Karpas-422 (cell line): ENCODE results near the gene DEFB132. TPM values are rescaled to one million over a fixed set of nuclear protein-coding genes. Genes with fewer than 3 reads are reported as not detected.

Experiments used
- DNase-seq: peaks from one replicate; pipeline ENCODE4 v3.0.0-alpha.2; 2015
- H2AFZ ChIP-seq: fragments of 200-600 bp; sonication (generic); 2 replicates; pipeline ENCODE4 v1.6.1; 2014; ENCODE audit warnings: antibody characterized with exemption, low read length, mixed read lengths
- H3K27ac ChIP-seq: fragments of 200-600 bp; sonication (generic); 2 replicates; pipeline ENCODE4 v1.5.1; 2014; ENCODE audit warnings: mild to moderate bottlenecking, low read length, moderate library complexity
- H3K27me3 ChIP-seq: fragments of 200-600 bp; sonication (generic); 2 replicates; pipeline ENCODE4 v1.6.1; 2014; ENCODE audit warnings: low read length, mixed read lengths
- H3K36me3 ChIP-seq: fragments of 200-600 bp; sonication (generic); 2 replicates; pipeline ENCODE4 v1.6.1; 2014; ENCODE audit warnings: low read length, mixed read lengths; ENCODE audit not compliant: insufficient read depth
- H3K4me1 ChIP-seq: fragments of 200-600 bp; sonication (generic); 2 replicates; pipeline ENCODE4 v1.6.1; 2014; ENCODE audit warnings: mild to moderate bottlenecking, low read length, mixed read lengths
- H3K4me2 ChIP-seq: fragments of 200-600 bp; sonication (generic); 2 replicates; pipeline ENCODE4 v1.6.1; 2014; ENCODE audit warnings: low read length, low read depth, mild to moderate bottlenecking; ENCODE audit not compliant: poor library complexity, severe bottlenecking
- H3K4me3 ChIP-seq: fragments of 200-600 bp; sonication (generic); 2 replicates; pipeline ENCODE4 v1.5.1; 2014; ENCODE audit warnings: mild to moderate bottlenecking, antibody characterized with exemption, low read length, mixed read lengths
- H3K79me2 ChIP-seq: fragments of 200-600 bp; sonication (generic); 2 replicates; pipeline ENCODE4 v1.6.1; 2014; ENCODE audit warnings: mild to moderate bottlenecking, low read length, mixed read lengths
- H3K9ac ChIP-seq: fragments of 200-600 bp; sonication (generic); 2 replicates; pipeline ENCODE4 v1.6.0; 2014; ENCODE audit warnings: low read length
- H3K9me2 ChIP-seq: fragments of 200-600 bp; sonication (generic), shearing (Covaris generic); replicated peaks from 2 replicates; pipeline ENCODE4 v1.6.0; 2014; ENCODE audit warnings: mild to moderate bottlenecking, low read length, moderate library complexity; ENCODE audit not compliant: insufficient read depth
- H3K9me3 ChIP-seq: fragments of 300-700, 200-600 bp; sonication (generic); 2 replicates; pipeline ENCODE4 v1.6.1; 2014; ENCODE audit warnings: low read length, mixed read lengths
- H4K20me1 ChIP-seq: fragments of 200-600 bp; sonication (generic); 2 replicates; pipeline ENCODE4 v1.6.1; 2014; ENCODE audit warnings: mild to moderate bottlenecking, antibody characterized with exemption, low read length, low read depth; ENCODE audit not compliant: insufficient read depth
- total RNA-seq: library from RNA; depleted of rRNA; stranded (reverse); fragments of >200 nt; shearing (Covaris generic); gene quantifications from 2 replicates; pipeline ENCODE4 v1.2.3, GENCODE V29; 2014; ENCODE audit warnings: low replicate concordance

DEFB132 gene
- total RNA-seq, 1 experiment from 2014 or later, result not detected

GRCh38 chr20:278181-278580 is 20.7 kb downstream of the DEFB132 start:
- Histone ChIP-seq H3K9me3 (no peaks in the 10 kb centered on the region), H3K9ac (no peak overlapping the region), H3K4me2 (no peak overlapping the region), H3K27ac (no peak overlapping the region), H3K79me2 (no peaks in the 10 kb centered on the region), H3K4me3 (no peak overlapping the region), H2AFZ (no peak overlapping the region), H3K36me3 (no peaks in the 10 kb centered on the region), H4K20me1 (no peaks in the 10 kb centered on the region), H3K27me3 (no peaks in the 10 kb centered on the region), H3K9me2 (no peaks in the 10 kb centered on the region), H3K4me1 (no peaks in the 10 kb centered on the region)
- DNase-seq, result no peak

GRCh38 chr20:278607-279571 is 21.4 kb downstream of the DEFB132 start:
- H3K79me2 ChIP-seq, result no peaks in the 10 kb centered on the region
- no peaks in the 10 kb centered on the region for H3K9me2 ChIP-seq
- no peaks in the 10 kb centered on the region for H3K27me3 ChIP-seq
- H3K36me3 ChIP-seq, result no peaks in the 10 kb centered on the region
- H4K20me1 ChIP-seq, result no peaks in the 10 kb centered on the region
- no peak overlapping the region for H3K4me3 ChIP-seq
- no peak overlapping the region for H3K4me2 ChIP-seq
- no peaks in the 10 kb centered on the region for H3K4me1 ChIP-seq
- no peaks in the 10 kb centered on the region for H3K9me3 ChIP-seq
- DNase-seq, result no peak
- no peak overlapping the region for H3K9ac ChIP-seq
- no peak overlapping the region for H2AFZ ChIP-seq
- no peak overlapping the region for H3K27ac ChIP-seq

- no peak overlapping the region for H3K9ac ChIP-seq
- H4K20me1 ChIP-seq, result no peaks in the 10 kb centered on the region
- no peaks in the 10 kb centered on the region for H3K4me1 ChIP-seq
- DNase-seq, result no peak
- no peaks in the 10 kb centered on the region for H3K9me3 ChIP-seq
- no peaks in the 10 kb centered on the region for H3K9me2 ChIP-seq
- no peaks in the 10 kb centered on the region for H3K36me3 ChIP-seq
- no peaks in the 10 kb centered on the region for H3K27me3 ChIP-seq
- H3K4me3 ChIP-seq, result no peak overlapping the region
- H3K27ac ChIP-seq, result no peak overlapping the region
- H2AFZ ChIP-seq, result no peak overlapping the region
- H3K4me2 ChIP-seq, result no peak overlapping the region
- H3K79me2 ChIP-seq, result no peaks in the 10 kb centered on the region
These were observed 26.6 kb downstream of the DEFB132 start for GRCh38 chr20:284172-284571.

- no peaks in the 10 kb centered on the region for H3K9me3 ChIP-seq
- no peak overlapping the region for H3K9ac ChIP-seq
- no peak overlapping the region for H3K27ac ChIP-seq
- no peaks in the 10 kb centered on the region for H4K20me1 ChIP-seq
- no peak overlapping the region for H3K4me2 ChIP-seq
- H3K4me1 ChIP-seq, result peaks cover 18% of the 10 kb centered on the region
- no peak for DNase-seq
- H3K9me2 ChIP-seq, result no peaks in the 10 kb centered on the region
- H3K27me3 ChIP-seq, result no peaks in the 10 kb centered on the region
- H3K79me2 ChIP-seq, result no peaks in the 10 kb centered on the region
- H3K36me3 ChIP-seq, result no peaks in the 10 kb centered on the region
- no peak overlapping the region for H2AFZ ChIP-seq
- no peak overlapping the region for H3K4me3 ChIP-seq
These were observed 29.0 kb downstream of the DEFB132 start for GRCh38 chr20:286508-286907.

GRCh38 chr20:288956-289692 is 31.6 kb downstream of the DEFB132 start:
- Histone ChIP-seq H3K9me3 (no peaks in the 10 kb centered on the region), H3K9ac (no peak overlapping the region), H3K4me3 (peak overlapping the region; percentile 78; the same call in 1 of the 2 replicates), H3K27ac (no peak overlapping the region), H3K27me3 (no peaks in the 10 kb centered on the region), H4K20me1 (no peaks in the 10 kb centered on the region), H3K79me2 (no peaks in the 10 kb centered on the region), H3K9me2 (no peaks in the 10 kb centered on the region), H3K4me1 (peaks cover 19% of the 10 kb centered on the region), H2AFZ (no peak overlapping the region), H3K4me2 (peak overlapping the region; percentile 94), H3K36me3 (no peaks in the 10 kb centered on the region)
- no peak for DNase-seq

- Histone ChIP-seq H3K79me2 (no peaks in the 10 kb centered on the region), H4K20me1 (no peaks in the 10 kb centered on the region), H3K27ac (no peak overlapping the region), H3K4me2 (peak overlapping the region; percentile 94), H3K36me3 (no peaks in the 10 kb centered on the region), H3K27me3 (no peaks in the 10 kb centered on the region), H3K9me2 (no peaks in the 10 kb centered on the region), H3K9ac (peak overlapping the region; percentile 75), H2AFZ (peak overlapping the region; percentile 89), H3K4me3 (peak overlapping the region; percentile 78), H3K4me1 (peaks cover 19% of the 10 kb centered on the region), H3K9me3 (no peaks in the 10 kb centered on the region)
- DNase-seq, result no peak
These were observed 32.2 kb downstream of the DEFB132 start for GRCh38 chr20:289693-290083.

GRCh38 chr20:290084-290831 is 32.7 kb downstream of the DEFB132 start, which contains the start of gene C20orf96:
TSS of gene C20orf96 (minus strand) at chr20:290750. CDS start at chr20:290610, 140 bp downstream.
- no peaks in the 10 kb centered on the region for H3K9me2 ChIP-seq
- DNase-seq, result peak; percentile 95
- peaks cover 19% of the 10 kb centered on the region for H3K4me1 ChIP-seq
- H3K4me3 ChIP-seq, result peak within 1 kb of the TSS; percentile 78
- no peaks in the 10 kb centered on the region for H3K79me2 ChIP-seq
- H3K9me3 ChIP-seq, result no peaks in the 10 kb centered on the region
- no peaks in the 10 kb centered on the region for H4K20me1 ChIP-seq
- no peak within 1 kb of the TSS for H3K27ac ChIP-seq
- peak within 1 kb of the TSS; percentile 94 for H3K4me2 ChIP-seq
- H3K9ac ChIP-seq, result peak within 1 kb of the TSS; percentile 75
- H3K36me3 ChIP-seq, result no peaks in the 10 kb centered on the region
- no peaks in the 10 kb centered on the region for H3K27me3 ChIP-seq
- peak within 1 kb of the TSS; percentile 89 for H2AFZ ChIP-seq
